Natural killer cell (primary cell): ENCODE results near the gene KSR1. TPM values are rescaled to one million over a fixed set of nuclear protein-coding genes. Genes with fewer than 3 reads are reported as not detected.

Experiments
- ATAC-seq, 3 donors: fragments of 150-1000 bp in 2 of 3; fragments of 200-7000 bp in 1 of 3; cut with Tn5 transposase; 1 replicate in 1 of 3; 2 replicates in 2 of 3; pipeline ENCODE4 v1.10.0; 2021; ENCODE audit warnings: mild to moderate bottlenecking in 2 of 3, moderate library complexity in 2 of 3
- DNase-seq, 2 donors: peaks; one replicate each; pipeline versions ENCODE4 v3.0.0 to v3.0.0-alpha.2; 2013 to 2021; ENCODE audit warnings: mixed read lengths in 1 of 2
- H3K27ac ChIP-seq: one replicate; pipeline ENCODE4 v1.5.1; 2013; ENCODE audit warnings: mild to moderate bottlenecking, low read length
- H3K27me3 ChIP-seq: one replicate; pipeline ENCODE4 v1.6.1; 2013; ENCODE audit warnings: low read length; ENCODE audit not compliant: control insufficient read depth, insufficient read depth
- H3K36me3 ChIP-seq: one replicate; pipeline ENCODE4 v1.6.1; 2013; ENCODE audit warnings: low read length; ENCODE audit not compliant: control insufficient read depth, insufficient read depth
- H3K4me1 ChIP-seq: one replicate; pipeline ENCODE4 v1.6.1; 2013; ENCODE audit warnings: low read length; ENCODE audit not compliant: control insufficient read depth, insufficient read depth
- H3K4me3 ChIP-seq: one replicate; pipeline ENCODE4 v1.5.1; 2013; ENCODE audit warnings: low read length
- H3K9me3 ChIP-seq: one replicate; pipeline ENCODE4 v1.6.1; 2013; ENCODE audit warnings: low read length; ENCODE audit not compliant: control insufficient read depth, insufficient read depth
- H3K27ac Mint-ChIP-seq, 2 donors: one replicate each; pipeline ENCODE4 v1.8.0; 2022; ENCODE audit warnings: mild to moderate bottlenecking in 2 of 2, mixed read lengths in 2 of 2, moderate library complexity in 1 of 2
- H3K27me3 Mint-ChIP-seq, 2 donors: one replicate each; pipeline ENCODE4 v1.8.0; 2022; ENCODE audit warnings: low read depth in 2 of 2, mixed read lengths in 2 of 2
- H3K36me3 Mint-ChIP-seq: one replicate; pipeline ENCODE4 v1.8.0; 2022; ENCODE audit warnings: mixed read lengths
- H3K4me1 Mint-ChIP-seq, 2 donors: one replicate each; pipeline ENCODE4 v1.8.0; 2022; ENCODE audit warnings: mixed read lengths in 2 of 2
- H3K4me3 Mint-ChIP-seq: one replicate; pipeline ENCODE4 v1.8.0; 2022; ENCODE audit warnings: mild to moderate bottlenecking, moderate library complexity, mixed read lengths
- H3K9me3 Mint-ChIP-seq, 2 donors: one replicate each; pipeline ENCODE4 v1.8.0; 2022; ENCODE audit warnings: mixed read lengths in 2 of 2
- CTCF ChIP-seq: fragments of 200-600 bp; IDR thresholded peaks from one replicate; pipeline ENCODE4 v1.8.0; 2022; ENCODE audit warnings: antibody characterized with exemption
- WGBS: methylation state at CpG from one replicate; pipeline ENCODE4 v1.1.7; 2013; ENCODE audit warnings: missing lambda C conversion rate; ENCODE audit not compliant: insufficient coverage; 5-methylcytosine and 5-hydroxymethylcytosine counted together
- intact Hi-C: fragments of 100-400 bp; cut with micrococcal nuclease; formaldehyde crosslinking; loops from one replicate; pipeline ENCODE4 v1.14.2; 2022
- total RNA-seq, 4 donors: library from RNA; stranded (reverse); fragments of 120-200 nt in 1 of 4; gene quantifications; one replicate each; pipeline versions ENCODE4 v1.2.3 to v1.2.4, GENCODE V29; 2013 to 2022

The KSR1 gene
- total RNA-seq, 3 donors from 2014 or later (not counting 1 experiment from before 2014, with no cell fraction given): 46.4 to 63.1 (median 59.2) TPM

GRCh38 chr17:27610304-27610677 is 154.0 kb downstream of the KSR1 start:
- Histone ChIP-seq H3K9me3 (no peaks in the 10 kb centered on the region), H3K4me3 (no peak overlapping the region), H3K27ac (no peak overlapping the region), H3K4me1 (no peaks in the 10 kb centered on the region), H3K36me3 (peaks cover 49% of the 10 kb centered on the region), H3K27me3 (no peaks in the 10 kb centered on the region)
- DNase-seq (no peak), ATAC-seq (no peak)
- TF ChIP-seq CTCF: no peak
- Mint-ChIP-seq H3K4me1 (no peaks in the 10 kb centered on the region), H3K27ac (no peak overlapping the region), H3K4me3 (no peak overlapping the region), H3K9me3 (no peaks in the 10 kb centered on the region), H3K27me3 (no peaks in the 10 kb centered on the region), H3K36me3 (no peaks in the 10 kb centered on the region)
- intact Hi-C loops: no loop called here
- 92% methylated on average over 3 of the region's 4 CpGs for WGBS

- no peaks in the 10 kb centered on the region for H3K9me3 ChIP-seq
- Mint-ChIP-seq H3K4me1 (no peaks in the 10 kb centered on the region), H3K27me3 (no peaks in the 10 kb centered on the region), H3K36me3 (no peaks in the 10 kb centered on the region), H3K9me3 (no peaks in the 10 kb centered on the region), H3K4me3 (no peak overlapping the region), H3K27ac (no peak overlapping the region)
- H3K27ac ChIP-seq: no peak overlapping the region
- DNase-seq (no peak), ATAC-seq (no peak)
- intact Hi-C loops: no loop called here
- no peaks in the 10 kb centered on the region for H3K4me1 ChIP-seq
- TF ChIP-seq CTCF: no peak
- H3K4me3 ChIP-seq: no peak overlapping the region
- peaks cover 42% of the 10 kb centered on the region for H3K36me3 ChIP-seq
- no peaks in the 10 kb centered on the region for H3K27me3 ChIP-seq
- WGBS: 85% methylated on average over 3 of the region's 3 CpGs
Measured at GRCh38 chr17:27612160-27612770, 156.0 kb downstream of the KSR1 start.

GRCh38 chr17:27613433-27613832 is 157.2 kb downstream of the KSR1 start:
- Histone ChIP-seq H3K9me3 (no peaks in the 10 kb centered on the region), H3K4me1 (no peaks in the 10 kb centered on the region), H3K4me3 (no peak overlapping the region), H3K36me3 (peaks cover 44% of the 10 kb centered on the region), H3K27me3 (no peaks in the 10 kb centered on the region), H3K27ac (no peak overlapping the region)
- no peak overlapping the region for H3K4me3 Mint-ChIP-seq
- no peak overlapping the region for H3K27ac Mint-ChIP-seq
- H3K9me3 Mint-ChIP-seq: no peaks in the 10 kb centered on the region
- DNase-seq (no peak), ATAC-seq (no peak)
- intact Hi-C loops: no loop called here
- H3K4me1 Mint-ChIP-seq: no peaks in the 10 kb centered on the region
- H3K27me3 Mint-ChIP-seq: no peaks in the 10 kb centered on the region
- H3K36me3 Mint-ChIP-seq: no peaks in the 10 kb centered on the region
- TF ChIP-seq CTCF: no peak
- 90% methylated on average over 3 of the region's 3 CpGs for WGBS

- H3K9me3 Mint-ChIP-seq: no peaks in the 10 kb centered on the region
Measured at GRCh38 chr17:27615121-27615520, 158.9 kb downstream of the KSR1 start.

More at GRCh38 chr17:27615121-27615520, 158.9 kb downstream of the KSR1 start:
- H3K27ac Mint-ChIP-seq: no peak overlapping the region
- H3K4me1 Mint-ChIP-seq: no peaks in the 10 kb centered on the region
- TF ChIP-seq CTCF: no peak
- intact Hi-C loops: no loop called here
- no peak overlapping the region for H3K27ac ChIP-seq
- ATAC-seq (no peak), DNase-seq (no peak)
- no peaks in the 10 kb centered on the region for H3K9me3 ChIP-seq
- H3K27me3 ChIP-seq: no peaks in the 10 kb centered on the region
- no peak overlapping the region for H3K4me3 ChIP-seq
- H3K4me1 ChIP-seq: no peaks in the 10 kb centered on the region
- no peaks in the 10 kb centered on the region for H3K36me3 Mint-ChIP-seq
- peaks cover 41% of the 10 kb centered on the region for H3K36me3 ChIP-seq
- no CpG with 5 or more reads among the region's 1 CpG for WGBS
- H3K4me3 Mint-ChIP-seq: no peak overlapping the region
- no peaks in the 10 kb centered on the region for H3K27me3 Mint-ChIP-seq
